K562 (cell line): Measurements from ENCODE around the gene COBLL1. TPM values are rescaled to one million over a fixed set of nuclear protein-coding genes. Genes with fewer than 3 reads are reported as not detected.

Experiments
- ATAC-seq: fragments of 200-7000 bp; cut with Tn5 transposase; 3 replicates; pipeline ENCODE4 v1.9.1; 2020; ENCODE audit warnings: moderate library complexity
- BruUV-seq: library from RNA; stranded (reverse); fragments of 400-500 nt; replicated peaks from 2 replicates; lab custom pipeline; 2021; lab: Mats Ljungman, UMichigan
- CTCF ChIA-PET: fragments of 300-600 bp; formaldehyde crosslinking; extraction: SDS; loops from one replicate; lab custom pipeline; 2021; ENCODE audit warnings: low intra/inter-chr PET ratio; lab: Yijun Ruan, JAX
- POLR2A ChIA-PET: fragments of 300-600, 350-650 bp; sonication (Branson Sonifier 250); formaldehyde crosslinking; extraction: SDS; loops from one replicate; lab custom pipeline; 2021; ENCODE audit warnings: antibody characterized with exemption, inconsistent platforms; lab: Yijun Ruan, JAX
- DNase-seq, 4 experiments: peaks; one replicate each; pipeline versions ENCODE4 v3.0.0 to v3.0.0-alpha.2; 2011 to 2018; ENCODE audit warnings: low spot score in 3 of 4, mixed read lengths in 3 of 4; ENCODE audit errors: extremely low read depth in 1 of 4
- FAIRE-seq: peaks from 2 replicates; lab custom pipeline; 2011; peaks lifted over from hg19 to GRCh38; lab: Jason Lieb, UNC
- H2AFZ ChIP-seq: 2 replicates; pipeline ENCODE4 v1.6.0; 2011; ENCODE audit warnings: low read depth, low read length, control low read depth, inconsistent platforms
- H3K27ac ChIP-seq: fragments of 200-600 bp; 3 replicates; pipeline ENCODE4 v1.8.0; 2011; ENCODE audit warnings: low read depth, mild to moderate bottlenecking, control low read depth, inconsistent platforms, low read length, moderate library complexity, mixed read lengths; ENCODE audit errors: extremely low read depth
- H3K27me3 ChIP-seq, 2 experiments: fragments of 300-600 bp in 1 of 2; 2 replicates in 1 of 2; 3 replicates in 1 of 2; pipeline versions ENCODE4 v1.6.0 to v1.8.0; 2011; ENCODE audit warnings: inconsistent platforms in 2 of 2, low read length in 2 of 2, mild to moderate bottlenecking in 1 of 2, mixed read lengths in 1 of 2, moderate library complexity in 1 of 2; ENCODE audit not compliant: control insufficient read depth in 2 of 2, insufficient read depth in 2 of 2
- H3K36me3 ChIP-seq: fragments of 300-600 bp; 3 replicates; pipeline ENCODE4 v1.8.0; 2011; ENCODE audit warnings: mild to moderate bottlenecking, low read length, inconsistent platforms; ENCODE audit not compliant: control insufficient read depth, insufficient read depth
- H3K4me1 ChIP-seq, 2 experiments: fragments of 200-600 bp in 1 of 2; replicated peaks in 1 of 2; 2 replicates in 1 of 2; 3 replicates in 1 of 2; pipeline versions ENCODE4 v1.5.1 to v1.8.0; 2011; ENCODE audit warnings: inconsistent platforms in 2 of 2, low read length in 2 of 2, mild to moderate bottlenecking in 1 of 2, mixed read lengths in 1 of 2, moderate library complexity in 1 of 2; ENCODE audit not compliant: control insufficient read depth in 2 of 2, insufficient read depth in 2 of 2
- H3K4me2 ChIP-seq: 2 replicates; pipeline ENCODE4 v1.6.1; 2011; ENCODE audit warnings: low read length, control low read depth, inconsistent platforms, mixed read lengths; ENCODE audit not compliant: insufficient read depth
- H3K4me3 ChIP-seq: fragments of 200-600 bp; sonication (generic), shearing (Covaris generic); 2 replicates; pipeline ENCODE4 v1.5.1; 2016; ENCODE audit warnings: control low read depth, inconsistent platforms
- H3K79me2 ChIP-seq: fragments of 200-600 bp; 3 replicates; pipeline ENCODE4 v1.8.0; 2011; ENCODE audit warnings: low read length, inconsistent platforms; ENCODE audit not compliant: control insufficient read depth, insufficient read depth
- H3K9ac ChIP-seq, 2 experiments: 2 replicates each; pipeline versions ENCODE4 v1.6.0 to v1.6.1; 2011; ENCODE audit warnings: low read depth in 2 of 2, low read length in 2 of 2, control low read depth in 1 of 2, inconsistent platforms in 1 of 2, mild to moderate bottlenecking in 1 of 2, mixed read lengths in 1 of 2; ENCODE audit not compliant: insufficient read depth in 1 of 2
- H3K9me1 ChIP-seq: one replicate; pipeline ENCODE4 v1.6.0; 2011; ENCODE audit warnings: inconsistent platforms, mild to moderate bottlenecking, low read length, moderate library complexity; ENCODE audit not compliant: control insufficient read depth, insufficient read depth
- H3K9me3 ChIP-seq: replicated peaks from 2 replicates; pipeline ENCODE4 v1.5.1; 2011; ENCODE audit warnings: low read depth, low read length, inconsistent platforms; ENCODE audit not compliant: control insufficient read depth, insufficient read depth
- H4K20me1 ChIP-seq: replicated peaks from 2 replicates; pipeline ENCODE4 v1.6.1; 2011; ENCODE audit warnings: low read length, inconsistent platforms, mixed read lengths; ENCODE audit not compliant: control insufficient read depth, insufficient read depth
- E2F6 ChIP-seq, 2 experiments: IDR thresholded peaks; 2 replicates each; pipeline ENCODE4 v1.6.1; 2011; ENCODE audit warnings: borderline replicate concordance in 1 of 2, control low read depth in 1 of 2, low read depth in 1 of 2, low read length in 1 of 2, mild to moderate bottlenecking in 1 of 2, mixed read lengths in 1 of 2, moderate library complexity in 1 of 2; ENCODE audit not compliant: insufficient read depth in 1 of 2, insufficient read length in 1 of 2, poor library complexity in 1 of 2, severe bottlenecking in 1 of 2; ENCODE audit errors: extremely low read depth in 1 of 2
- FUS ChIP-seq: fragments of 200-400 bp; formaldehyde crosslinking; optimal IDR thresholded peaks from 2 replicates; pipeline ENCODE3; 2017; ENCODE audit warnings: low read depth, low read length
- HMGXB4 ChIP-seq: sonication (generic); formaldehyde crosslinking; IDR thresholded peaks from 2 replicates; pipeline ENCODE4 v1.8.1; 2023; ENCODE audit warnings: mild to moderate bottlenecking, missing genetic modification reagents
- LEF1 ChIP-seq: fragments of 450-650 bp; IDR thresholded peaks from 2 replicates; pipeline ENCODE4 v1.6.1; 2016; ENCODE audit warnings: mild to moderate bottlenecking
- ZNF584 ChIP-seq: fragments of 200-800 bp; sonication (Bioruptor generic); IDR thresholded peaks from 2 replicates; pipeline ENCODE4 v1.6.1; 2016; ENCODE audit warnings: low read depth, mild to moderate bottlenecking, missing genetic modification characterization, missing compliant biosample characterization
- in situ Hi-C: fragments of 300-500 bp; cut with MboI; formaldehyde crosslinking; loops from 4 replicates; pipeline ENCODE4 v1.15.0; 2018; ENCODE audit warnings: inconsistent platforms, mixed read lengths
- intact Hi-C: fragments of 100-400 bp; cut with micrococcal nuclease; formaldehyde crosslinking; loops from 2 replicates; pipeline ENCODE4 v1.14.2; 2022
- polyA plus RNA-seq, 8 experiments: library from polyadenylated mRNA; depleted of rRNA in 4 of 8; stranded (reverse) in 5 of 8; unstranded in 3 of 8; fragments of >200 nt; fragmentation: Nextera tagmentation in 2 of 8; fragmentation: Illumina TruSeq in 1 of 8; extraction: Ambion mirVana in 2 of 8; extraction: Trizol in 1 of 8; gene quantifications; 2 replicates each; pipeline versions ENCODE4 v1.2.1 to v1.2.3, GENCODE V29; 2011 to 2014; ENCODE audit warnings: inconsistent platforms in 1 of 8, missing spikeins in 1 of 8
- total RNA-seq, 7 experiments: library from RNA; depleted of rRNA in 6 of 7; stranded (reverse); fragments of >200 nt in 6 of 7; fragmentation: Illumina TruSeq in 2 of 7; extraction: Trizol in 2 of 7; gene quantifications; 2 replicates each; pipeline versions ENCODE4 v1.2.1 to v1.2.3, GENCODE V29; 2011 to 2021; ENCODE audit warnings: low replicate concordance in 1 of 7

Gene COBLL1
- total and polyA plus RNA-seq, 9 of the 15 experiments (the other 6 are each of a cell fraction or from before 2014, with no cell fraction given) = 0.07 to 1.6 (median 0.71) TPM

GRCh38 chr2:164835302-164835701 lies 6.3 kb downstream of the COBLL1 start:
- no peak overlapping the region for H3K4me2 ChIP-seq
- H3K4me1 ChIP-seq = no peaks in the 10 kb centered on the region
- H3K4me3 ChIP-seq = no peak overlapping the region
- no peaks in the 10 kb centered on the region for H3K79me2 ChIP-seq
- no peak for FAIRE-seq
- H3K9me3 ChIP-seq = no peaks in the 10 kb centered on the region
- CTCF ChIA-PET = no interaction called here
- no peak overlapping the region for H3K27ac ChIP-seq
- no peak for DNase-seq
- POLR2A ChIA-PET = no interaction called here
- intact Hi-C loops (no loop called here), in situ Hi-C loops (no loop called here)
- no peaks in the 10 kb centered on the region for H3K36me3 ChIP-seq
- no peaks in the 10 kb centered on the region for H3K9me1 ChIP-seq
- no peak for ATAC-seq
- H2AFZ ChIP-seq = no peak overlapping the region
- no peak overlapping the region for H3K9ac ChIP-seq
- no TSS peak for BruUV-seq
- TF ChIP-seq E2F6 (IDR thresholded peaks at IDR 0.05; ENCODE audit: borderline replicate concordance in 1 of 2, extremely low read depth in 1 of 2, insufficient read depth in 1 of 2, insufficient read length in 1 of 2, low read depth in 1 of 2, low read length in 1 of 2, poor library complexity in 1 of 2, severe bottlenecking in 1 of 2) = no peak
- TF ChIP-seq ZNF584 (CRISPR knock-in tag) = no peak
- no peak for TF ChIP-seq HMGXB4 (CRISPR knock-in tag)
- no peak for TF ChIP-seq FUS
- TF ChIP-seq LEF1 = no peak
- H4K20me1 ChIP-seq = no peaks in the 10 kb centered on the region
- H3K27me3 ChIP-seq = no peaks in the 10 kb centered on the region
